ENCODE measurements around the gene CADPS2. TPM values are rescaled to one million over a fixed set of nuclear protein-coding genes. Genes with fewer than 3 reads are reported as not detected.

CADPS2 gene
- total and polyA plus RNA-seq, 2 donors (not counting 1 experiment from before 2014, with no cell fraction given) = not detected

GRCh38 chr7:122695816-122696215 is 190.4 kb downstream of the CADPS2 start:
- no peaks in the 10 kb centered on the region for H3K79me2 ChIP-seq (ENCODE audit: control insufficient read depth, insufficient read depth, low read length)
- no peaks in the 10 kb centered on the region for H3K4me1 ChIP-seq (ENCODE audit: control insufficient read depth in 2 of 2, insufficient read depth in 2 of 2, low read length in 2 of 2)
- H3K4me3 ChIP-seq (ENCODE audit: control extremely low read depth in 1 of 5, extremely low read depth in 1 of 5, insufficient read depth in 1 of 5, low read depth in 2 of 5, low read length in 4 of 5) = no peak overlapping the region
- H3K4me3 Mint-ChIP-seq = no peak overlapping the region
- H3K9me3 Mint-ChIP-seq (ENCODE audit: insufficient read depth) = peaks cover 4% of the 10 kb centered on the region
- CTCF ChIA-PET = no interaction called here
- H3K27ac Mint-ChIP-seq = no peak overlapping the region
- H3K4me1 Mint-ChIP-seq = no peaks in the 10 kb centered on the region
- 75% methylated on average over 1 of the region's 1 CpG for WGBS (ENCODE audit: insufficient coverage)
- H3K4me2 ChIP-seq (replicated peaks; ENCODE audit: low read depth, low read length, poor library complexity, severe bottlenecking) = no peak overlapping the region
- no peak overlapping the region for H2AFZ ChIP-seq (ENCODE audit: insufficient read depth, low read depth, low read length, poor library complexity, severe bottlenecking)
- no peak for TF ChIP-seq CTCF (IDR thresholded peaks at IDR 0.05)
- no peak for TF ChIP-seq EZH2 (IDR thresholded peaks at IDR 0.05; ENCODE audit: borderline replicate concordance, insufficient read depth, low read depth, low read length, poor library complexity, severe bottlenecking)
- H3K27me3 ChIP-seq (replicated peaks in 1 of 4; ENCODE audit: control extremely low read depth in 1 of 4, control insufficient read depth in 3 of 4, insufficient read depth in 4 of 4, low read length in 3 of 4) = no peaks in the 10 kb centered on the region
- H3K27ac ChIP-seq (ENCODE audit: low read length in 2 of 2) = no peak overlapping the region
- POLR2A ChIA-PET = no interaction called here
- intact Hi-C loops (cut with micrococcal nuclease) = no loop called here
- H3K9ac ChIP-seq (ENCODE audit: low read length) = no peak overlapping the region
- no peaks in the 10 kb centered on the region for H3K36me3 ChIP-seq (replicated peaks in 1 of 2; ENCODE audit: control extremely low read depth in 1 of 2, control insufficient read depth in 1 of 2, extremely low read depth in 1 of 2, insufficient read depth in 2 of 2, low read length in 1 of 2)
- ATAC-seq (ENCODE audit: low read depth) (no peak), DNase-seq (no peak)
- H3K9me3 ChIP-seq (ENCODE audit: control extremely low read depth in 1 of 3, control insufficient read depth in 2 of 3, insufficient read depth in 1 of 3, low read length in 2 of 3) = peaks cover 0 to 14% (median 0%) of the 10 kb centered on the region in 3 donors
- H4K20me1 ChIP-seq (ENCODE audit: control insufficient read depth, insufficient read depth, low read length, poor library complexity, severe bottlenecking) = no peaks in the 10 kb centered on the region
- no peaks in the 10 kb centered on the region for H3K27me3 Mint-ChIP-seq

GRCh38 chr7:122694697-122695096 is 191.6 kb downstream of the CADPS2 start:
- Histone ChIP-seq H3K4me2 (replicated peaks; ENCODE audit: low read depth, low read length, poor library complexity, severe bottlenecking) (no peak overlapping the region), H3K9ac (ENCODE audit: low read length) (no peak overlapping the region), H3K36me3 (replicated peaks in 1 of 2; ENCODE audit: control extremely low read depth in 1 of 2, control insufficient read depth in 1 of 2, extremely low read depth in 1 of 2, insufficient read depth in 2 of 2, low read length in 1 of 2) (no peaks in the 10 kb centered on the region), H3K4me3 (ENCODE audit: control extremely low read depth in 1 of 5, extremely low read depth in 1 of 5, insufficient read depth in 1 of 5, low read depth in 2 of 5, low read length in 4 of 5) (no peak overlapping the region), H3K4me1 (ENCODE audit: control insufficient read depth in 2 of 2, insufficient read depth in 2 of 2, low read length in 2 of 2) (no peaks in the 10 kb centered on the region), H3K79me2 (ENCODE audit: control insufficient read depth, insufficient read depth, low read length) (no peaks in the 10 kb centered on the region), H2AFZ (ENCODE audit: insufficient read depth, low read depth, low read length, poor library complexity, severe bottlenecking) (no peak overlapping the region), H4K20me1 (ENCODE audit: control insufficient read depth, insufficient read depth, low read length, poor library complexity, severe bottlenecking) (no peaks in the 10 kb centered on the region), H3K9me3 (ENCODE audit: control extremely low read depth in 1 of 3, control insufficient read depth in 2 of 3, insufficient read depth in 1 of 3, low read length in 2 of 3) (peaks cover 0 to 14% (median 0%) of the 10 kb centered on the region in 3 donors), H3K27ac (ENCODE audit: low read length in 2 of 2) (no peak overlapping the region), H3K27me3 (replicated peaks in 1 of 4; ENCODE audit: control extremely low read depth in 1 of 4, control insufficient read depth in 3 of 4, insufficient read depth in 4 of 4, low read length in 3 of 4) (no peaks in the 10 kb centered on the region)
- Mint-ChIP-seq H3K27ac (no peak overlapping the region), H3K9me3 (ENCODE audit: insufficient read depth) (peaks cover 4% of the 10 kb centered on the region), H3K27me3 (no peaks in the 10 kb centered on the region), H3K4me1 (no peaks in the 10 kb centered on the region), H3K4me3 (no peak overlapping the region)
- POLR2A ChIA-PET = no interaction called here
- TF ChIP-seq EZH2 (IDR thresholded peaks at IDR 0.05; ENCODE audit: borderline replicate concordance, insufficient read depth, low read depth, low read length, poor library complexity, severe bottlenecking) (no peak), CTCF (IDR thresholded peaks at IDR 0.05) (no peak)
- CTCF ChIA-PET = no interaction called here
- intact Hi-C loops (cut with micrococcal nuclease) = no loop called here
- WGBS (ENCODE audit: insufficient coverage) = no CpG with 5 or more reads among the region's 2 CpGs
- ATAC-seq (ENCODE audit: low read depth) (no peak), DNase-seq (no peak)
